H9 (cell line): ENCODE data around the gene TOM1L2. TPM values are rescaled to one million over a fixed set of nuclear protein-coding genes. Genes with fewer than 3 reads are reported as not detected.

ENCODE experiments used
- DNase-seq: peaks from one replicate; pipeline ENCODE4 v3.0.0-alpha.2; 2017
- H2AFZ ChIP-seq: one replicate; pipeline ENCODE4 v1.6.1; 2013; ENCODE audit warnings: mild to moderate bottlenecking, low read length, control low read depth, moderate library complexity
- H2AK5ac ChIP-seq: 2 replicates; pipeline ENCODE4 v1.6.1; 2013; ENCODE audit warnings: low read length, control low read depth, mixed read lengths; ENCODE audit not compliant: insufficient read length
- H2BK120ac ChIP-seq: one replicate; pipeline ENCODE4 v1.6.1; 2013; ENCODE audit warnings: low read depth, mild to moderate bottlenecking, low read length, control low read depth, inconsistent platforms; ENCODE audit not compliant: poor library complexity, severe bottlenecking
- H2BK12ac ChIP-seq: 2 replicates; pipeline ENCODE4 v1.6.1; 2013; ENCODE audit warnings: low read length, control low read depth, mixed read lengths, low read depth; ENCODE audit not compliant: insufficient read length
- H2BK15ac ChIP-seq: 2 replicates; pipeline ENCODE4 v1.6.1; 2013; ENCODE audit warnings: low read depth, low read length, control low read depth
- H2BK20ac ChIP-seq: one replicate; pipeline ENCODE4 v1.6.1; 2013; ENCODE audit warnings: low read depth, mild to moderate bottlenecking, low read length, control low read depth, inconsistent platforms; ENCODE audit not compliant: poor library complexity, severe bottlenecking
- H2BK5ac ChIP-seq: 2 replicates; pipeline ENCODE4 v1.6.1; 2013; ENCODE audit warnings: low read length, control low read depth, mixed read lengths; ENCODE audit not compliant: insufficient read length
- H3K14ac ChIP-seq: 2 replicates; pipeline ENCODE4 v1.6.1; 2013; ENCODE audit warnings: low read length, control low read depth; ENCODE audit not compliant: insufficient read depth
- H3K18ac ChIP-seq: 2 replicates; pipeline ENCODE4 v1.6.1; 2013; ENCODE audit warnings: low read depth, mild to moderate bottlenecking, mixed read lengths, low read length, control low read depth; ENCODE audit not compliant: insufficient read length
- H3K23ac ChIP-seq: 2 replicates; pipeline ENCODE4 v1.6.1; 2013; ENCODE audit warnings: low read length, control low read depth, mixed read lengths, low read depth; ENCODE audit not compliant: insufficient read length
- H3K23me2 ChIP-seq: 2 replicates; pipeline ENCODE4 v1.6.1; 2013; ENCODE audit warnings: low read depth, mild to moderate bottlenecking, mixed read lengths, low read length, control low read depth; ENCODE audit not compliant: insufficient read length, poor library complexity, severe bottlenecking
- H3K27ac ChIP-seq: 2 replicates; pipeline ENCODE4 v1.5.1; 2013; ENCODE audit warnings: low read length, control low read depth, mixed read lengths, low read depth; ENCODE audit not compliant: insufficient read length
- H3K27me3 ChIP-seq: 2 replicates; pipeline ENCODE4 v1.6.1; 2013; ENCODE audit warnings: low read length, control low read depth, inconsistent platforms; ENCODE audit not compliant: insufficient read depth
- H3K4ac ChIP-seq: 2 replicates; pipeline ENCODE4 v1.6.1; 2013; ENCODE audit warnings: low read depth, mild to moderate bottlenecking, control low read depth, inconsistent platforms, low read length, moderate library complexity
- H3K4me1 ChIP-seq: 2 replicates; pipeline ENCODE4 v1.6.1; 2013; ENCODE audit warnings: low read length, control low read depth, inconsistent platforms; ENCODE audit not compliant: insufficient read depth
- H3K4me2 ChIP-seq: 2 replicates; pipeline ENCODE4 v1.6.1; 2013; ENCODE audit warnings: low read length, control low read depth, mixed read lengths; ENCODE audit not compliant: insufficient read length, insufficient read depth
- H3K56ac ChIP-seq: 2 replicates; pipeline ENCODE4 v1.6.1; 2013; ENCODE audit warnings: low read depth, mild to moderate bottlenecking, mixed read lengths, low read length, control low read depth; ENCODE audit not compliant: insufficient read length
- H3K79me1 ChIP-seq: 2 replicates; pipeline ENCODE4 v1.6.1; 2013; ENCODE audit warnings: low read depth, mild to moderate bottlenecking, moderate library complexity, low read length, control low read depth, inconsistent platforms; ENCODE audit not compliant: insufficient read depth, poor library complexity, severe bottlenecking
- H3K79me2 ChIP-seq: 2 replicates; pipeline ENCODE4 v1.6.1; 2013; ENCODE audit warnings: low read length, control low read depth, inconsistent platforms; ENCODE audit not compliant: insufficient read depth
- H3K9ac ChIP-seq: 2 replicates; pipeline ENCODE4 v1.6.1; 2013; ENCODE audit warnings: low read length, control low read depth, mixed read lengths; ENCODE audit not compliant: insufficient read length; ENCODE audit errors: extremely low read depth
- H3K9me3 ChIP-seq: one replicate; pipeline ENCODE4 v1.6.1; 2013; ENCODE audit warnings: low read depth, low read length, inconsistent platforms; ENCODE audit not compliant: control insufficient read depth
- H3T11ph ChIP-seq: one replicate; pipeline ENCODE4 v1.6.1; 2013; ENCODE audit warnings: mild to moderate bottlenecking, low read length, control low read depth, inconsistent platforms
- H4K20me1 ChIP-seq: one replicate; pipeline ENCODE4 v1.6.1; 2013; ENCODE audit not compliant: control insufficient read depth, insufficient read length, insufficient read depth
- H4K5ac ChIP-seq: 2 replicates; pipeline ENCODE4 v1.6.1; 2013; ENCODE audit warnings: low read depth, mild to moderate bottlenecking, mixed read lengths, low read length, control low read depth; ENCODE audit not compliant: insufficient read length
- H4K8ac ChIP-seq: replicated peaks from 2 replicates; pipeline ENCODE4 v1.6.1; 2013; ENCODE audit warnings: low read length, control low read depth, mixed read lengths, low read depth; ENCODE audit not compliant: insufficient read length
- H4K91ac ChIP-seq: 2 replicates; pipeline ENCODE4 v1.6.1; 2013; ENCODE audit warnings: low read depth, mild to moderate bottlenecking, moderate library complexity, mixed read lengths, low read length, control low read depth; ENCODE audit not compliant: insufficient read length
- H3K27ac Mint-ChIP-seq, 3 experiments: 2 replicates in 2 of 3; 3 replicates in 1 of 3; pipeline ENCODE4 v1.8.0; 2020 to 2021; ENCODE audit warnings: mixed read lengths in 3 of 3, mild to moderate bottlenecking in 1 of 3, moderate library complexity in 1 of 3
- H3K27me3 Mint-ChIP-seq: 2 replicates; pipeline ENCODE4 v1.8.0; 2021; ENCODE audit warnings: low read depth, mild to moderate bottlenecking, moderate library complexity, mixed read lengths
- H3K36me3 Mint-ChIP-seq, 3 experiments: 2 replicates in 2 of 3; 3 replicates in 1 of 3; pipeline ENCODE4 v1.8.0; 2020 to 2021; ENCODE audit warnings: low read depth in 3 of 3, mixed read lengths in 3 of 3; ENCODE audit not compliant: insufficient read depth in 1 of 3
- H3K4me1 Mint-ChIP-seq, 2 experiments: 2 replicates each; pipeline ENCODE4 v1.8.0; 2020; ENCODE audit warnings: mixed read lengths in 2 of 2
- H3K4me3 Mint-ChIP-seq, 2 experiments: 2 replicates in 1 of 2; 3 replicates in 1 of 2; pipeline ENCODE4 v1.8.0; 2020 to 2021; ENCODE audit warnings: mild to moderate bottlenecking in 2 of 2, mixed read lengths in 2 of 2, moderate library complexity in 1 of 2
- H3K9me3 Mint-ChIP-seq, 2 experiments: 2 replicates in 1 of 2; 3 replicates in 1 of 2; pipeline ENCODE4 v1.8.0; 2020; ENCODE audit warnings: mild to moderate bottlenecking in 2 of 2, mixed read lengths in 2 of 2, moderate library complexity in 1 of 2
- WGBS: extraction: QIAGEN DNeasy Blood & Tissue Kit; methylation state at CpG from one replicate; pipeline ENCODE4 v1.1.7; 2013; ENCODE audit warnings: missing lambda C conversion rate, low lambda C conversion rate, mixed read lengths; ENCODE audit not compliant: insufficient read length; ENCODE audit errors: extremely low coverage; 5-methylcytosine and 5-hydroxymethylcytosine counted together
- total RNA-seq: library from RNA; stranded (reverse); gene quantifications from 2 replicates; pipeline ENCODE4 v1.2.1, GENCODE V29; 2021
- TF ChIP-seq, protein P1 (sequence below): fragments of 200-600 bp; sonication (generic); conservative IDR thresholded peaks from 3 replicates; pipeline ENCODE4 v1.8.0; 2021; ENCODE audit warnings: antibody characterized with exemption, mild to moderate bottlenecking

TOM1L2 gene
- total RNA-seq, 1 experiment from 2014 or later: 4.6 TPM

DNA sequence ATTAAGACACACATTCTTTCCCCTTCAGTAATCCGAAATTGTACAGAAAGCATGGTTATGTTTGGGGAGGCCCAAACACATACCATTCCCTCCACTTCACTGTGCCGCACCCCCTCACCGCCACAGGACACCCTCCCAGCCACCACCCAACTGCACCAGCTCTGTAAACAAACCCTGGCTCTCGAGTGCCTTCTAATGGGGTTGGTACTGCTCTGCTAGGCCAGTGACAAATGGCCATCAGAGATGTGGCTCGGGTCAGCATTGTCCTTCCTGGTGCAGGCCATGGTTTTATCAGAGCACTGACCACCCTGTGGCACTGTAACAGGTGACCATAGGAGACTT, 111.5 kb downstream of the TOM1L2 start:
- H2AFZ ChIP-seq: no peak overlapping the region
- no CpG with 5 or more reads among the region's 5 CpGs for WGBS
- no peaks in the 10 kb centered on the region for H3K36me3 Mint-ChIP-seq
- no peak overlapping the region for H3K4me2 ChIP-seq
- no peaks in the 10 kb centered on the region for H3K79me2 ChIP-seq
- no peak overlapping the region for H3K9ac ChIP-seq
- no peak overlapping the region for H4K91ac ChIP-seq
- no peaks in the 10 kb centered on the region for H3K9me3 Mint-ChIP-seq
- no peak overlapping the region for H4K8ac ChIP-seq
- H3K27me3 Mint-ChIP-seq: peaks cover 2% of the 10 kb centered on the region
- no peak overlapping the region for H2BK5ac ChIP-seq
- no peak overlapping the region for H3K4me3 Mint-ChIP-seq
- H2BK20ac ChIP-seq: no peak overlapping the region
- no peaks in the 10 kb centered on the region for H3K4me1 ChIP-seq
- H3K9me3 ChIP-seq: no peaks in the 10 kb centered on the region
- H3K27me3 ChIP-seq: no peaks in the 10 kb centered on the region
- H3K27ac Mint-ChIP-seq: no peak overlapping the region; a peak in 1 of 7 replicates
- H4K5ac ChIP-seq: no peak overlapping the region
- no peaks in the 10 kb centered on the region for H3K79me1 ChIP-seq
- H3K56ac ChIP-seq: no peak overlapping the region
- no peaks in the 10 kb centered on the region for H3K23me2 ChIP-seq
- DNase-seq: no peak
- TF ChIP-seq, protein P1, sequence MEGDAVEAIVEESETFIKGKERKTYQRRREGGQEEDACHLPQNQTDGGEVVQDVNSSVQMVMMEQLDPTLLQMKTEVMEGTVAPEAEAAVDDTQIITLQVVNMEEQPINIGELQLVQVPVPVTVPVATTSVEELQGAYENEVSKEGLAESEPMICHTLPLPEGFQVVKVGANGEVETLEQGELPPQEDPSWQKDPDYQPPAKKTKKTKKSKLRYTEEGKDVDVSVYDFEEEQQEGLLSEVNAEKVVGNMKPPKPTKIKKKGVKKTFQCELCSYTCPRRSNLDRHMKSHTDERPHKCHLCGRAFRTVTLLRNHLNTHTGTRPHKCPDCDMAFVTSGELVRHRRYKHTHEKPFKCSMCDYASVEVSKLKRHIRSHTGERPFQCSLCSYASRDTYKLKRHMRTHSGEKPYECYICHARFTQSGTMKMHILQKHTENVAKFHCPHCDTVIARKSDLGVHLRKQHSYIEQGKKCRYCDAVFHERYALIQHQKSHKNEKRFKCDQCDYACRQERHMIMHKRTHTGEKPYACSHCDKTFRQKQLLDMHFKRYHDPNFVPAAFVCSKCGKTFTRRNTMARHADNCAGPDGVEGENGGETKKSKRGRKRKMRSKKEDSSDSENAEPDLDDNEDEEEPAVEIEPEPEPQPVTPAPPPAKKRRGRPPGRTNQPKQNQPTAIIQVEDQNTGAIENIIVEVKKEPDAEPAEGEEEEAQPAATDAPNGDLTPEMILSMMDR: no peak
- H2BK120ac ChIP-seq: no peak overlapping the region
- H3K27ac ChIP-seq: no peak overlapping the region
- H2BK15ac ChIP-seq: no peak overlapping the region
- no peak overlapping the region for H2BK12ac ChIP-seq
- no peak overlapping the region for H3K18ac ChIP-seq
- H3K14ac ChIP-seq: no peak overlapping the region
- peaks cover 6 to 11% of the 10 kb centered on the region in 2 experiments for H3K4me1 Mint-ChIP-seq
- H3K4ac ChIP-seq: no peak overlapping the region
- H2AK5ac ChIP-seq: no peak overlapping the region
- no peak overlapping the region for H3K23ac ChIP-seq
- no peaks in the 10 kb centered on the region for H4K20me1 ChIP-seq
- H3T11ph ChIP-seq: no peak overlapping the region
